Thyroid gland (tissue), 4 donors: ENCODE data around the gene C1QL1. TPM values are rescaled to one million over a fixed set of nuclear protein-coding genes. Genes with fewer than 3 reads are reported as not detected.

Source experiments
- DNase-seq, 2 donors: peaks; one replicate each; pipeline ENCODE4 v3.0.0-alpha.2; 2019
- H3K27ac ChIP-seq, 3 donors: fragments of 200-600 bp; sonication (generic); 1 replicate in 2 of 3; 2 replicates in 1 of 3; pipeline ENCODE4 v1.5.1; 2016 to 2019; ENCODE audit warnings: mild to moderate bottlenecking in 1 of 3, moderate library complexity in 1 of 3
- H3K27me3 ChIP-seq: fragments of 200-600 bp; sonication (generic); one replicate; pipeline ENCODE4 v1.5.1; 2019
- H3K36me3 ChIP-seq, 2 donors: fragments of 200-600 bp; sonication (generic); one replicate each; pipeline ENCODE4 v1.5.1; 2016 to 2019
- H3K4me1 ChIP-seq, 2 donors: fragments of 200-600 bp; sonication (generic); one replicate each; pipeline ENCODE4 v1.5.1; 2017 to 2019
- H3K4me3 ChIP-seq, 3 donors: fragments of 200-600 bp; sonication (generic); replicated peaks in 1 of 3; 1 replicate in 2 of 3; 2 replicates in 1 of 3; pipeline ENCODE4 v1.5.1; 2016; ENCODE audit warnings: mild to moderate bottlenecking in 1 of 3
- H3K9me3 ChIP-seq: fragments of 200-600 bp; sonication (generic); one replicate; pipeline ENCODE4 v1.5.1; 2017
- POLR2A ChIP-seq, 2 donors: fragments of 450-650 bp; IDR thresholded peaks; one replicate each; pipeline ENCODE4 v1.6.1; 2017; ENCODE audit warnings: antibody characterized with exemption in 2 of 2, mild to moderate bottlenecking in 2 of 2, moderate library complexity in 1 of 2
- WGBS, 2 donors: methylation state at CpG; one replicate each; pipeline ENCODE4 v1.1.5; 2017; 5-methylcytosine and 5-hydroxymethylcytosine counted together
- intact Hi-C: fragments of 100-400 bp; cut with DNase I; formaldehyde crosslinking; loops from one replicate; pipeline ENCODE4 v1.15.1; 2023
- total RNA-seq, 4 donors: library from RNA; depleted of rRNA; stranded (reverse); fragments of >200 nt; gene quantifications; one replicate each; pipeline ENCODE4 v1.2.3, GENCODE V29; 2016
- TF ChIP-seq, protein P1 (sequence below), 6 experiments: fragments of 200-600 bp in 3 of 6; fragments of 450-650 bp in 3 of 6; sonication (generic) in 3 of 6; IDR thresholded peaks; one replicate each; pipeline ENCODE4 v1.5.1; 2016 to 2019; ENCODE audit warnings: antibody characterized with exemption in 6 of 6, mild to moderate bottlenecking in 2 of 6, inconsistent platforms in 1 of 6, moderate library complexity in 1 of 6

Gene C1QL1
- total RNA-seq, 4 donors from 2014 or later = 0.59 to 0.75 TPM; not detected in 2

DNA sequence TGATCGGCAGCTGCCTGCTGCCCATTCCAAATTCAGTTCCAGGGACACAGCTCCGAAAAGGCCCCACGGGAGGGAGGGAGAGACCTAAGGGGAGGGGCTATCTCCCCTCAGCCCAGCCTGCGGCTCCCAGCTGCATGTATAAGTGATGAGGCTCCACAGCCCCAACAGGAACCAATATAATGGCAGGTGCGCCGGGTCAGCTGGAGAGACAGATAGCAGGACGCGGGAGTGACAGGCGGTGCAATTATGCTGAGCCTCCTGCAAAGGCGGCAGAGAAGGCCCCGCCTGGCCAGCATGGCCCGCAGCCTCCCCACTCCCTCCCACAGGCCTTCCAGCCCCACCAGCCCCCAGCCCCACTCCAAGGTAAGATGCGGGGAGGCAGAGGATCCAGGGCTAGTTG, 8.1 kb upstream of the C1QL1 start:
- Histone ChIP-seq H3K27me3 (no peaks in the 10 kb centered on the region), H3K27ac (no peak overlapping the region), H3K36me3 (no peaks in the 10 kb centered on the region), H3K4me3 (no peak overlapping the region), H3K9me3 (no peaks in the 10 kb centered on the region), H3K4me1 (no peaks in the 10 kb centered on the region)
- TF ChIP-seq, protein P1, sequence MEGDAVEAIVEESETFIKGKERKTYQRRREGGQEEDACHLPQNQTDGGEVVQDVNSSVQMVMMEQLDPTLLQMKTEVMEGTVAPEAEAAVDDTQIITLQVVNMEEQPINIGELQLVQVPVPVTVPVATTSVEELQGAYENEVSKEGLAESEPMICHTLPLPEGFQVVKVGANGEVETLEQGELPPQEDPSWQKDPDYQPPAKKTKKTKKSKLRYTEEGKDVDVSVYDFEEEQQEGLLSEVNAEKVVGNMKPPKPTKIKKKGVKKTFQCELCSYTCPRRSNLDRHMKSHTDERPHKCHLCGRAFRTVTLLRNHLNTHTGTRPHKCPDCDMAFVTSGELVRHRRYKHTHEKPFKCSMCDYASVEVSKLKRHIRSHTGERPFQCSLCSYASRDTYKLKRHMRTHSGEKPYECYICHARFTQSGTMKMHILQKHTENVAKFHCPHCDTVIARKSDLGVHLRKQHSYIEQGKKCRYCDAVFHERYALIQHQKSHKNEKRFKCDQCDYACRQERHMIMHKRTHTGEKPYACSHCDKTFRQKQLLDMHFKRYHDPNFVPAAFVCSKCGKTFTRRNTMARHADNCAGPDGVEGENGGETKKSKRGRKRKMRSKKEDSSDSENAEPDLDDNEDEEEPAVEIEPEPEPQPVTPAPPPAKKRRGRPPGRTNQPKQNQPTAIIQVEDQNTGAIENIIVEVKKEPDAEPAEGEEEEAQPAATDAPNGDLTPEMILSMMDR (IDR thresholded peaks at IDR 0.05) = no peak
- no peak for TF ChIP-seq POLR2A (IDR thresholded peaks at IDR 0.05)
- DNase-seq = no peak
- 40 to 72% methylated on average over 1 to 12 of the region's 13 CpGs for WGBS, 2 donors
- intact Hi-C loops = no loop called here

DNA sequence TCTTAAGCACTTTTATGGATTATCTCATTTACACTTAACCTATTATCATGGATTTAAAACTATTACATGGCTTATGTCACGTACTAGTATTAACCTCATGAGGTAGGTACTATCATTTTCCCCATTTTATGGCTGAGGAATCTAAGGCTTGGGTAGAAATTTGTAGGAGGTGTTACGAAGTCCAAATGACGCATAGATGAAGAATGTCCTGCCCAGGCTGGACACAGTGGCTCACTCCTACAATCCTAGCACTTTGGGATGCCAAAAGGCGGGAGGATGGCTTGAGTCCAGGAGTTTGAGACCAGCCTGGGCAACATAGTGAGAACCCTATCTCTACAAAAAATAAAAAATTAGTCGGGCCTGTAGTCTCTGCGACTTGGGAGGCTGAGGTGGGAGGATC, 4.8 kb upstream of the C1QL1 start:
- Histone ChIP-seq H3K36me3 (no peaks in the 10 kb centered on the region), H3K27ac (no peak overlapping the region), H3K4me3 (no peak overlapping the region), H3K4me1 (peaks cover 8 to 23% of the 10 kb centered on the region in 2 donors), H3K9me3 (no peaks in the 10 kb centered on the region), H3K27me3 (no peaks in the 10 kb centered on the region)
- intact Hi-C loops = no loop called here
- no peak for DNase-seq
- TF ChIP-seq, protein P1 (IDR thresholded peaks at IDR 0.05) = no peak
- TF ChIP-seq POLR2A (IDR thresholded peaks at IDR 0.05) = no peak
- WGBS, 2 donors = 94 to 95% methylated on average over 6 of the region's 6 CpGs

DNA sequence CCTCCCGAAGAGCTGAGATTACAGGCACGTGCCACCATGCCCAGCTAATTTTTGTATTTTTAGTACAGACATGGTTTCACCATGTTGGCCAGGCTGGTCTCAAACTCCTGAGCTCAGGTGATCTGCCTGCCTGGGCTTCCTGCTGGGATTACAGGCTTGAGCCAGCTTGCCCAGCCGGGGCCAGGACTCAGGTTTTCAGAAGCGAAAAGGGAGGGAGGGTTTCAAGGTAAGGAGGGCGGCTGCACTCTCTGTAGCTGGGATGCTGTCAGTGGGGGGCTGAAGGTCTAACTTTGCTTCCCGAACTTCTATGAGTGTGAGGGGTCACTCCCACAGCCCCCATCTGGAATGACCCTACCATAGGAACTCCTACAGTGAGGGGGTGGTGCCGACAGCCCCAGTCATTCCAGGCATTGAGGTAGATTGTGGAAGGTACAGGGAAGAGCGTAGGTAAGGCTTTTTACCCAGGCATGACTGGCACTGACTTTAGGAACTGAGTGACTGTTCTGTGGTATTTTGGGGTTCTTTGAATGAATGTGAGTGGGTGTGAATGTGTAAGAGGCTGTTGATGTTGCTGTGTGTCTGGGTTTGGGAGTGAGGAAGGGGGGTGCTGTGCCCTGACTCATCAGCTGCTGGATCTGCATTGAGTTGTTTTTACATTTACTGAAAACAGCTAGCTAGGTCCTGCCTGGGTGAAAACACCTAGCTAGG, 3.8 kb upstream of the C1QL1 start:
- no peak for DNase-seq
- intact Hi-C loops = no loop called here
- 59 to 74% methylated on average over 8 of the region's 8 CpGs for WGBS, 2 donors
- H3K27me3 ChIP-seq = peaks cover 7% of the 10 kb centered on the region
- H3K36me3 ChIP-seq = no peaks in the 10 kb centered on the region
- peaks cover 15 to 33% of the 10 kb centered on the region in 2 donors for H3K4me1 ChIP-seq
- H3K27ac ChIP-seq = no peak overlapping the region
- H3K4me3 ChIP-seq = no peak overlapping the region
- TF ChIP-seq POLR2A (IDR thresholded peaks at IDR 0.05) = no peak
- TF ChIP-seq, protein P1 (IDR thresholded peaks at IDR 0.05) = no peak
- no peaks in the 10 kb centered on the region for H3K9me3 ChIP-seq

DNA sequence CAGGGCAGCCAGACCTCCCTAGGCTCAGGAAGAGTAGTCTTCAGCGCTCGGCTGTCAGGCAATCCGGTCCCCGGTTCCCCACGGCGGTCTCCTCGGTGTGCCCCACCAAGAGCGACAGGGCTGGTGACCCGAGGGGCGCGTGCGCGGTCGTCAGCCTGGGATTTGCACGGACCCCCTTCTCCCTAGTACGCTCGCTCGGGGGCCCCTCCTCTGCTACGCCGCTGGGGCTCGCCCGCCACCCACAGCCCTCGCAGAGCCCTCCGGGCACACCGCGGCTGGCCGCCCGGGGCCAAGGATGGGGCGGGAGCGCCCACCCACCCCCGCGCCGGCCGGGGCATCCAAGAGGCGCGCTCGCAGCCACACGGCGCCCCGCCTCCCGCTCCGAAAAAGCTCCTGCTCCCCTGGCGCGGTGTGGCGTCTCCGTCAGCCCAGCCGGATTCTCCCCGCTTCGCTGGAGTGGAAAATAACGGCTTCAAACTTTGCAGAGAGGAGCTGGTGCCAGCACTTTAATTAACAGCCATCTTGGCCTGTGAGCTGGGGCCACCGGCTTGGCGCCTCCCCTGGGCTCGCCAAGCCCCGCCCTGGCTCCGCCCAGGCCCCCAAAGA, 2.1 kb upstream of the C1QL1 start:
- intact Hi-C loops = no loop called here
- Histone ChIP-seq H3K27me3 (peaks cover 10% of the 10 kb centered on the region), H3K36me3 (no peaks in the 10 kb centered on the region), H3K27ac (peak overlapping the region in 1 of 3 donors; percentile 36), H3K4me3 (peak overlapping the region in 1 of 3 donors; percentile 36), H3K4me1 (peaks cover 16 to 35% of the 10 kb centered on the region in 2 donors), H3K9me3 (no peaks in the 10 kb centered on the region)
- no peak for TF ChIP-seq POLR2A (IDR thresholded peaks at IDR 0.05)
- TF ChIP-seq, protein P1 (IDR thresholded peaks at IDR 0.05) = peak in 1 of 6 experiments; percentile 11
- WGBS, 2 donors = 1 to 4% methylated on average over 5 to 12 of the region's 55 CpGs
- peak; percentile 84 to 87 for DNase-seq

DNA sequence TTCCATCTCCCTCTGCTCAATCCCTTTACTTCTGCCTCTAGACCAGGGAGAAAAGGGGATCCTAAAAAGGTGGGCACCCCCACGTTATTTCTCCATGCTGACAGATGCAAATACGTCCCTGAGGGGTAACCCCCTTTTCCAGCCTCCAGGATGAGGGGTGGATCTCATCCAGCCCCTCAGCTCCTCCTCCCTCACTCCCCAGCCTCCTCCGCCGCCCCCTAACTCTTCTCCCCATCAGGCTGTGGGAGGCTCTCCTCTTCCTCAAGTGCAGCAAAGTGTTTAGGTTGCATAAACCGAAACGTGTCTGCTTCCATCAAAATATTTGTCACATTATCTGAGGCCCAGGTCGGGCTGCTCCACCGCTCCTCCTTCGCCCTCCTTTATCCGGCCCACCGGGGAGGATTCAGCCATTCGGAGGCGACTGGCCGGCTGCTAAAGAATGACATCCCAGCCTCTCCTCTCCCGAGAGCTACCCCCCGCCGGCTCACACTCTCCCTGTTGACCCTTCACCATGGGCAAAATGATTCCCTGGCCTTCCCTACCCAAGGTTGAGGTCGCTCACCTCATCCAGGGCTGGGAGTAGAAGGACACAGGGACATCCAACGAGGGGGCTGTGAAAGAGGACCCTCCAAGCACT, 1.2 kb upstream of the C1QL1 start:
- H3K4me3 ChIP-seq = no peak overlapping the region
- no peaks in the 10 kb centered on the region for H3K36me3 ChIP-seq
- peaks cover 16 to 35% of the 10 kb centered on the region in 2 donors for H3K4me1 ChIP-seq
- H3K27me3 ChIP-seq = peaks cover 10% of the 10 kb centered on the region
- no peak overlapping the region for H3K27ac ChIP-seq
- WGBS, 2 donors = 59 to 61% methylated on average over 19 of the region's 19 CpGs
- intact Hi-C loops = loop anchor here (10.0 kb wide), 1 partner anchor 56 kb away; no protein-coding TSS in a partner anchor
- no peak for DNase-seq
- TF ChIP-seq POLR2A (IDR thresholded peaks at IDR 0.05) = no peak
- TF ChIP-seq, protein P1 (IDR thresholded peaks at IDR 0.05) = no peak
- H3K9me3 ChIP-seq = no peaks in the 10 kb centered on the region
